ENCODE data around the gene BDKRB1.

BDKRB1 gene

DNA sequence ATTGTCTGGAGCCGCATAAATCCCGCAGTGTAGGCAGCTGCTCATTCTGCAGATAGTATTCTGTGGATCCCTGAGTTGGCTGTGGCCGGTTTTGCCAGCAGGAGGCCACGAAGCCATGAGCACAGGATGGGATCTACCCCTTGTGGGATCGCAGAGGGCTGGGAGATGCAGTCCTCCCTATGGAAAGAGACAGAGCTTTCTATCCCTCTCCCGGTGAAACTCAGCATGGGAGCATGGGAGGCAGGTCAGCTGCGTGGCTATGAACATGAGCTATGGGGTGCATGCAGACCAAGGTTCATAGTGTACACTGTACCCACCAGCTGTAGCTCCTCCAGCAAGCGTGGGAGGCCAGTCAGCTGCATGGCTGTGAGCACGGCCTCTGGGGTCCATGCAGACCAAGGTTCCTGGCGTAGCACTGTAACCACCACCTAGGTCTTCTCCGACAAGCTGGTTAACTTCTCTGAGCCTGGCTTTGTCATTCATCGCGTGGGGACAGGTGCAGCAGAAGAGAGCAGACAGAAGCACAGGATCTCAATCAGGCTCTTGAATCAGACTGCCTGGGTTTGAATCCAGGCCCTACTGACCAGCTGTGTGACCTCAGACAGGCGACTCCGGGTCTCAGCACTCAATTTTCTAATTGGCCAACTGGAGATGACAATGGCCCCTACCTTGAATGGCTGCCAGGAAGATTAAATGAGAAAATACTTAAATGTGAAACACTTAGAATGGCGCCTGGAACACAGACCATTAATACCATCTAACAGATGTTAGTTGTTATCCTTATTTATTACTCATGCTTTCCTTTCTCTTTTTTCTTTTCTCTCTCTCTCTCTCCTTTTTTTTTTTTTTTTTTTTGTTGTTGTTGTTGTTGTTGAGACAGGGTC, 6.0 kb downstream of the BDKRB1 start:
- no peak for DNase-seq

- DNase-seq = no peak
Measured at GRCh38 chr14:96263347-96264199, 7.6 kb downstream of the BDKRB1 start.

- DNase-seq = no peak
Measured at GRCh38 chr14:96264200-96264553, 8.2 kb downstream of the BDKRB1 start.

- DNase-seq = no peak
Measured at GRCh38 chr14:96264853-96265252, 8.8 kb downstream of the BDKRB1 start.

- no peak for DNase-seq
Measured at GRCh38 chr14:96265383-96266095, 9.5 kb downstream of the BDKRB1 start.

DNA sequence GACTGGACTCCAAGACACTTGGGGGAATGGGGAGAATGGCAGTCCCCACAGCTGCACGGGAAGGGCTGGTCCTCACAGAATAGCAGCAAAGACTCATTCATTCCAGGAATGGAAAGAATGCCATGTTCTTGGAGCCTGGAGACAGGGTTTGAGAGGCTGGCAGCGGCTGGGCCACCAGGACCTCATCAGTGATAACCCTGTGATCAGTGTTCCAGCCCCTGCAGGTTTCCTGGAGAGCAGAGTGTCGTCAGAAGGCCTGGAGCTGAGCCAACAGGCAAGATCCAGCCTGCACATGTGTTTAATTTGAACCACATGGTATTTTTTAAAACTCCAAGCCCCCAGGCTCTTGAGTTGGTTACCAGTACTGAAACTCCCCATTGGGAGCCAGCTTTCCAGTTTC, 11.3 kb downstream of the BDKRB1 start:
- no peak for DNase-seq

- DNase-seq = no peak
Measured at GRCh38 chr14:96267916-96268315, 11.9 kb downstream of the BDKRB1 start.

GRCh38 chr14:96268431-96269358, 12.7 kb downstream of the BDKRB1 start:
- no peak for DNase-seq

DNA sequence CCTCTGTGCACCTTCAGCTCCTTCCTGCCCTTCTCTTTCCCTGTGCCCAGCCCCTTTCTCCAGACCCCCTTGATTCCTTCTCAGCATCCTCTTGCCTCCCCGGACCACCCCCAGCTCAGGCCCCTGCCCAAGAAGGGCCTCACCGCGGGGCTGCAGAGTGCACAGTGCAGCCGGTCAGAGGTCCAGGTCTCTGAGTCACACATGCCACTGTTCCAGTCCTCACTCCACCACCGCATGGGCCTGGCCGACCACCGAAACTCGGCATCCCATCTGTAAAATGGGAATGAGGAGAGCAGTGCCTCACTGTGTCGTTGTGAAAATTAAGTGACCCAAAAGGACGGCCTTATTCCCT, 13.3 kb downstream of the BDKRB1 start:
- no peak for DNase-seq

DNA sequence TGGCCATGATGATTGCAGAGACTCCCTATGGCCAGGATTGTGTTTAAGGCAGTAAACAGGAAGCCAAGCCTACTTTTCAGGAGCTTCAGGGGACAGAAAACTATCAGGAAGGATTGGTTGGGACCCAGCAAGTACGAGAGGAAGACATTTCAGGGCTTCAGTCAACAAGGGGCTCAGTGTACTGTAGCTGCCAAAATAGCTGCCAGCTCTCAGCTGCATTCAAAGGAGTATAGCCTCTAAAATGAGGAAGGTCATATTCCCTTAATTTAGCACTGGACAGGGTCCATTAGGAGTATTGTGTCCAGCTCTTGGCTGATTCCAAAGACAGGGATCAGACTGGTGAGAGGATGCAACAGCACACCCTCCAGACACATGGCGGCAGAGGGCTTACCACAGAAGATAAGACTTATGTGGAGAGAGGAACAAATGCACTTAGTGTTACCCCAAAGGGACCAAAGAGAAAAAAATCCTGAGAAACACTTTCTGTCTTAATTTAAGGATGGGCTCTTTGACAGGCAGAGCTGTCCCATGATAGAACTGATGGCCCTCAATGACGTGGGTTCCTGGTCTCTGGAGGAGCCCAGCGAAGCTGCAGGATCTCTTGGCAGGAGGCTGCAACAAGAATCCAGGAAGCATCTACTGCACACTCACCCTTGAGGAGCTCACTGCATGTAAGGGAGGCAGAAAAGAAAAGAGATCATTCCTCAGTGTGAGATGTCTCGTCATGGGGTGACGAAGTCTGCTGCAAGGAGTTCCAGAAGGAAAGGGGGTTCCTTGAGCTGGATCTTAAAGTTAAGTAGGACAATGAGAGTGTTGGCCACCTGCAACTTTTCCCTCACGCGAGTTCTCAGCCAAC, 14.8 kb downstream of the BDKRB1 start:
- no peak for DNase-seq

DNA sequence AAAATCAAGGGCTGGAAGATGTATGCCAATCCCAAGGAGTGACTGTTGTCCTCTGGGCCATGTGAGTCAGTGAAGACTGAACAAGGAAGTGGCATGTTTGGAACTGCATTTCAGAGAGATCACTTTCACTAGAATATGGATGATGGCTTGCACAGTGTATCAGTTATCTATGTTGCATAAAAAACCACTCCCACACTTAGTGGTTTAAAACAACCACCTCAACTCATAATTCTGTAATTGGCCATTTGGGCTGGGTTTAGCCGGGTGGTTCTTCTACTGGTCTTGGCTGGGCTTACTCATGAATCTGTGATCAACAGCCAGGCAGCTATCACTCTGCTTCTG, 15.4 kb downstream of the BDKRB1 start:
- DNase-seq = no peak

DNA sequence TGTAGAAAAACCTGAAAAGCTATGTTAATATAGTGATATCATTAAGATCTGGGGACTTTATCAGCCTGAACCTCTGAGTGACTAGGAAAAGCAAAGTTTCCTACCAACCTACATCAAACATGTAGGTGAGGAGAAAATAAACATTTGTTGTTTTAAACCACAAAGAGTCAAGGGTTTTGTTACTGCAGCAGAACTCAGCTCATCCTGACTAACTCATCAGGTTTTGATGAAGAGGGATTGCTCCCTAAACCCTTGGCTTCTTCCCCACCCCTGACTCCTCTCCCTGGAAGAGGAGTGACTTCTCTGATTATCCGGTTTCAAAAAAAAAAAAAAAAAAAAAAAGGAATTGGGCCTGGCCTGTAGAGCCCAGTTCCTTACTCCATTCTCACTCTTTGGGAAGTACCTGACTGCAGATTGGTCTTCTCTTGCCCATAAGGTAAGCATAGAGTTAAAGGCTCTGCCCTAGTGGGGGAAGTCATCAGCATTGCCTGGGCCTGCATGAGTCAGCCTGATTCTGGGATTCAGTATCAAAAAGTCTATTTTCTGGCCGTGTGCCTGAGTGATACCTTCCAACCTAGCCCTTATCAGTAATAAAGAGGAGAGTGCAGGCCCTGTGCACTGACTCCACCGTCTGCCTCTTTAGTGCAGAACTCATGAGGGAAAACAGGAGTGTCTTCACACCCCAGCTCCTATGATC, 16.9 kb downstream of the BDKRB1 start:
- no peak for DNase-seq

DNA sequence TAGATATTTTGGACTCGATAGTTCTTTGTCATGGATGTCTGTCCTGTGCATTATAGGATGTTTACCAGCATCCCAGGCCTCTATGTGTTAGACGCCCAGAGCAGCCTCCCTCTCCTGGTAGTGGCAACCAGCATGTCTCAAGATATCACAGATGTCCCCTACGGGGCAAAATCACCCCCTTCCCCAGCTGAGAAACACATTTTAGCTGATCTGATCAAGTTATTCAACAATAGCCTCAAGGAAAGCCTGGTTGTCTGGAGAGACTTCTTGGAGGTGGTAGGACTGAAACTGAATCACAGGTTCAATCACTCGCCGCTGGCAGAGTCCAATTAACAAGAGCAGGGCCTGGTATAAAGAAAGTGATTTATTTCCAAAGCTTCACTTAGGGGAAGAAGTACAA, 17.6 kb downstream of the BDKRB1 start:
- DNase-seq = no peak

DNA sequence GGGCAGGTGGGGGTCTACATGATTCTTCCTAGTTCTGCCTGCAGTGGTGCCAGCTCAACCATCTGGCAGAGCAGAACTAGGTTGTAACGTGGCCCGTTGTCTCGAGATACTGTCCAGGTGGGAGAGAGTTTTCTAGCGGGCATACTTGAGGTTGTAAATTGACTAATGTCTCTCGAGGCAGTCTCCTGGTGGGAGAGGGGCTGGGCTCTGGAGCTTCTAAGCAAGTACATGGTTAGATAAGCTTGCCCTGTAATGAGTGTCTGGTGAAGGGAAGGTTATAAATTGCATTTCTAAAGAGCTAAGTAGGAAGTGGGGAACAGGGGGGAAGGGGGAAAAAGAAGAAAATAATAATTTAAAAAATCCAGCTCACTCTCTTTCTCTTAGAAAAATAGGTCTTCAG, 18.1 kb downstream of the BDKRB1 start:
- DNase-seq = no peak

- DNase-seq = no peak
Measured at GRCh38 chr14:96274543-96274942, 18.5 kb downstream of the BDKRB1 start.

- peak; percentile 78 for DNase-seq
Measured at GRCh38 chr14:96275177-96276112, 19.4 kb downstream of the BDKRB1 start.

DNA sequence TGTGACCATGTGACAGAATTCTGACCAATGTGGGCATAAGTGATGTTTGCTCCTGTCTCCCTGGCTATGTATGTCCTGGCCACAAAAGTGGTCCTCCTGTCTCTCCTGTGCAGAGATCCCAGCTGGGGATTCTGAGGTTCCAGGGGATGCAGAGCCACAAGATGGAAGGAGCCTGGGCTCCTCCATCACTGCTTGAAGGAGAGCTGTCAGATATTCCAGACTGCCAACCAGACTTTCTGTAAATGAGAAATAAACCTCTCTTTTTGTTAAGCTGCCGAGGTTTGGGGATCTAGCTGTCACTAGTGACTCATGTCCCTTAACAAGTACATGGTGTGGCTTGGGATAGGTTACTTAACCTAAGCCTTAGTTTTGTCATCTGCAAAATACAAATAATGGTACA, 21.9 kb downstream of the BDKRB1 start:
- no peak for DNase-seq

DNA sequence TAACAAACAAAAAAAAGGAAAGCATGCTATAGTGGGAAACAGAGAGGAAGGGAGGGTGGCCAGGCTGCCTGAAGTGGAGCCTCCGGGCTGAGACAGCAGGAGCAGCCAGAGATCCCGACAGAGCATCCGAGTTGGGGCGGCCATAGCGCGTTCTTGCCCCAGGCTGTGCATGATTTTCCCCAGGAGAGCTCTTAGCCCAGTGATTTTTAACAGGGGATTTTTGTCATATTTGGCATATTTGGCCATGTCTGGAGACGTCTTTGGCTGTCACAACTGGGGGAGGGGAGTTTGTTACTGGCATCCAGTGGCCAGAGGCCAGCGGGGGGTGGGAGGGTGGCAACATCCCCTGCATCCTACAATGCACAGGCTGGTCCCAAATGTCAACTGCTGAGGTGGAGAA, 23.6 kb downstream of the BDKRB1 start:
- DNase-seq = no peak

GRCh38 chr14:96280104-96280503, 24.1 kb downstream of the BDKRB1 start:
- no peak for DNase-seq

- DNase-seq = no peak
Measured at GRCh38 chr14:96281486-96281885, 25.5 kb downstream of the BDKRB1 start.
